Uterus (tissue), 2 donors: Measurements from ENCODE around the gene GALNT9.

ENCODE experiments used
- POLR2A ChIP-seq, 2 donors: fragments of 450-650 bp; IDR thresholded peaks; one replicate each; pipeline ENCODE4 v1.6.1; 2016; ENCODE audit warnings: antibody characterized with exemption in 2 of 2, mild to moderate bottlenecking in 1 of 2, moderate library complexity in 1 of 2
- TF ChIP-seq, protein P1 (sequence below), 4 experiments: fragments of 200-600 bp in 2 of 4; fragments of 450-650 bp in 2 of 4; sonication (generic) in 2 of 4; IDR thresholded peaks; one replicate each; pipeline ENCODE4 v1.5.1; 2016 to 2019; ENCODE audit warnings: antibody characterized with exemption in 4 of 4, mild to moderate bottlenecking in 2 of 4, moderate library complexity in 1 of 4

DNA sequence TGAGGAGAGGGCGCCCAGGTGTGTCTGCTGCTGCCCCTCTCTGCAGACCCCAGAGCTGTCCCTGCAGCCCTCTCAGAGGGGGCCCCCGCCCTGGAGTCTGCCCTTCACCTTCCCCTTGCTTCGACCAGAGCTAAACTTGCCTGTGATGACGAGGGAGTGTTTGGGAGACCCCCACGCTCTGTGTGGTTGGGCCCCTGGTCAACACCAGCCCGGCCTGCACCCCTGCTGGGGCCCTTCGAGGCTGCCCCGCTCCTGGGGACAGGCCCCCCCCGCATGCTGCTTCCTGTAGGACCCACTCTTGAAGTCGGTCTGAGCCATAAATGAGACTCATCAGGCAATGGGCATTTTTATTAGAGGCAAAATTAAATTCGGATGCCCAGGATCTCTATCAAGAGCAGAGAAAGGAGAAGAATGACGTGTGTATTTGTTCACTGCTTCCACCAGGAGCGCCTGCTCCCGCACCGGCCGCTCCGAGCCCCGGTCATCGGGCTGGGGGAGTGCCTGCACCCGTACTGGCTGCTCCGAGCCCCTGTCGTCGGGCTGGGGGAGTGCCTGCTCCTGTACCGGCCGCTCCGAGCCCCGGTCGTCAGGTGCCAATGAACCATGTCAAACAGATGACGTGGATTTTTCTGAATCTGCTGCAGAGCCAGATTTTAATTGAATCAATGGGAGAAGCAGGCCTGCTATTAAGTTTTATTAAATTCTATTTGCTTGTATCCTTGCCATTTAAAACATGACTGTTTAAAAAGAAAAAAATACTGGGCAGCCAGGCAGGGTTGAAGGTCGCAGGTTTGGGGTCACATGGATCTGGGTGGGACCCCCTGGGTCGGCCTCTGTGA lies 137.5 kb downstream of the GALNT9 start:
- TF ChIP-seq, protein P1, sequence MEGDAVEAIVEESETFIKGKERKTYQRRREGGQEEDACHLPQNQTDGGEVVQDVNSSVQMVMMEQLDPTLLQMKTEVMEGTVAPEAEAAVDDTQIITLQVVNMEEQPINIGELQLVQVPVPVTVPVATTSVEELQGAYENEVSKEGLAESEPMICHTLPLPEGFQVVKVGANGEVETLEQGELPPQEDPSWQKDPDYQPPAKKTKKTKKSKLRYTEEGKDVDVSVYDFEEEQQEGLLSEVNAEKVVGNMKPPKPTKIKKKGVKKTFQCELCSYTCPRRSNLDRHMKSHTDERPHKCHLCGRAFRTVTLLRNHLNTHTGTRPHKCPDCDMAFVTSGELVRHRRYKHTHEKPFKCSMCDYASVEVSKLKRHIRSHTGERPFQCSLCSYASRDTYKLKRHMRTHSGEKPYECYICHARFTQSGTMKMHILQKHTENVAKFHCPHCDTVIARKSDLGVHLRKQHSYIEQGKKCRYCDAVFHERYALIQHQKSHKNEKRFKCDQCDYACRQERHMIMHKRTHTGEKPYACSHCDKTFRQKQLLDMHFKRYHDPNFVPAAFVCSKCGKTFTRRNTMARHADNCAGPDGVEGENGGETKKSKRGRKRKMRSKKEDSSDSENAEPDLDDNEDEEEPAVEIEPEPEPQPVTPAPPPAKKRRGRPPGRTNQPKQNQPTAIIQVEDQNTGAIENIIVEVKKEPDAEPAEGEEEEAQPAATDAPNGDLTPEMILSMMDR (IDR thresholded peaks at IDR 0.05): no peak
- no peak for TF ChIP-seq POLR2A (IDR thresholded peaks at IDR 0.05)
